ENCODE data around the gene SEC16A.

The SEC16A gene

DNA sequence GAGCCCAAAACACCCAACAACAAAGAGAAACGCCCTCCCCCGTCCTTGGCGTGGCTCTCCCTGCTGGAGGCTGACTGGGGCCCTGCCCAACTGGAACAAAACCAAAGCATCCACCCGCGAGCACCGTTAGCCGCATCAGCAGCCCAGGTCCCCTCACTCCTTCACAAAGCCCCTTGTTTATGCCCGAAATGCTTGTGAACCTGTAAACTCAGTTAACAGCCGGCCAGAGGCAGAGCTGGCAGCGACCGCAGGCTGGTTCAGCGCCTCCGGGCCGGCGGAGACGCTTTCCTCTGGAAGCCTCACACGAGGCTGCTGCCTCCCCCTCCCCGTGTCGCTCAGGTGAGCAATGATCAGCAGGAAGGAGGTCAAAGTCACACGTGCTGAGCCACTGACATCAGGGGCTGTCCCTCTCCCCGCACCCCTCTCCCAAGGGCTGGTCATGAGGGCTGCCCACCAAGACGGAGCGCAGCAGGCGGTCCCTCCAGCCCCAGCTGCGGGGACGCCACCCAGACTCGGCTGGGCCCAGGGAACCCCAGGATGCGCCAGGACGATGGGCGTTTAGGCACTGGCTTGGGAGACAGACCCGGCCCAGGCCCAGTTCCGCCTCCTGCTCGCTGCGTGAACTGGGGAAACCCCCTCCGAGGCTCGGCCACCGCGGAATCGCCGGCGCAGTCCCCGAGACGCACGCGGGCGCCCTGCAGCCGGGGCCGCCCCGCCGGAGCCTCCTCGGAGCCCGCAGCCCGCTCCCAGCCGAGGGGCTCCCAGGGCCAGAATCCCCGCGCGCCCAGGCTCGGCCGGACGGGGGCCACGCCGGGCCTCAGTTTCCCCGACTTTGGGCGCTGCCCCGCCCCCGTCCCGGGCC, 83.4 kb downstream of the SEC16A start:
- no peak for FAIRE-seq

DNA sequence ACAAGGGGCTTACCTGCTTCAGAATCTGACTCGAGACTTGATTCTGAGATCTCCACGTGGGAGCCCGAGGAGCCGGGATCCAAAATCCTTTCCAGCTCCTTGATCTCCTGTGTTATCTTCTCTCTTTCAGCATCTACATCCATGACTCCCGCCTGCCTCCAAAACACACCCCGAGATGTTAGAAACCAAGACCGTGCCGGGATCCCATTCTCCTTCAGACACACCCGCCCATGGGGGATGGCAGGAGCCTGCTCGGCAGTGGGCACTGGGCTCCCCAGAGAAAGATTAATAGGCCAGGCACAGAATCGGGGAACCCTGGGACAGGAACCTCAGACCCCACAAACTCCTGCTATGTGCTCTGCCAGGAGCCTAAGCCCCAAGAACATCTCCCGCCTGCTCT, 84.6 kb downstream of the SEC16A start:
- FAIRE-seq, result no peak

DNA sequence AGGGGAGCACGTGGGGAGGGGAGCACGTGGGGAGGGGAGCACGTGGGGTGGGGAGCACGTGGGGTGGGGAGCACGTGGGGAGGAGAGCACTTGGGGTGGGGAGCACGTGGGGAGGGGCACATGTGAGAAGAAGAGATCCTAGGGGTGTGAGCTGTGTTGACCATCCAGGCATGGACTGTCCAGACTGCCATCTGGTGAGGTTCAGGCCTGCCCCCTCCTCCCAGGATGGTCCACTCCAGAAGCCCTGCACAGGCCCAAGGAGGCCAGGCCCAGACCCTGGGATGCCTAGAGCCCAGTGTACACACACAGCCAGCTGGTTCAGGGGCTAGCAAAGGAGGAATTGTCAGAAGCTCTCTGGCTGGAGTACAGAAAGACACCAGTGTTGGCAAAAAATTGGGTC, 85.2 kb downstream of the SEC16A start:
- no peak for FAIRE-seq

DNA sequence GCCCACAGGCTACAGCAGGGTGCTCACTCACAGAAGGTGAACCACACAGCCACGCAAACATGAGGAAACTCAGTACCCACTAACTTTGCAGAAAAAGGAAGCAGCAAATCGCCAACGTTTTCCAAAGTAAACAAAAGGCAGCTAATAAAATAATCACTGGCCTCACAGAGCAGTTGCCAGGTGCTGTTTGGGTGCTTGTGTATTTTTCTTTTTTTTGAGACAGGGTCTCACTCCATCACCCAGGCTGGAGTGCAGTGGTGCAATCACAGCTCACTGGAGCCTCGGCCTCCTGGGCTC, 86.7 kb downstream of the SEC16A start:
- no peak for FAIRE-seq

DNA sequence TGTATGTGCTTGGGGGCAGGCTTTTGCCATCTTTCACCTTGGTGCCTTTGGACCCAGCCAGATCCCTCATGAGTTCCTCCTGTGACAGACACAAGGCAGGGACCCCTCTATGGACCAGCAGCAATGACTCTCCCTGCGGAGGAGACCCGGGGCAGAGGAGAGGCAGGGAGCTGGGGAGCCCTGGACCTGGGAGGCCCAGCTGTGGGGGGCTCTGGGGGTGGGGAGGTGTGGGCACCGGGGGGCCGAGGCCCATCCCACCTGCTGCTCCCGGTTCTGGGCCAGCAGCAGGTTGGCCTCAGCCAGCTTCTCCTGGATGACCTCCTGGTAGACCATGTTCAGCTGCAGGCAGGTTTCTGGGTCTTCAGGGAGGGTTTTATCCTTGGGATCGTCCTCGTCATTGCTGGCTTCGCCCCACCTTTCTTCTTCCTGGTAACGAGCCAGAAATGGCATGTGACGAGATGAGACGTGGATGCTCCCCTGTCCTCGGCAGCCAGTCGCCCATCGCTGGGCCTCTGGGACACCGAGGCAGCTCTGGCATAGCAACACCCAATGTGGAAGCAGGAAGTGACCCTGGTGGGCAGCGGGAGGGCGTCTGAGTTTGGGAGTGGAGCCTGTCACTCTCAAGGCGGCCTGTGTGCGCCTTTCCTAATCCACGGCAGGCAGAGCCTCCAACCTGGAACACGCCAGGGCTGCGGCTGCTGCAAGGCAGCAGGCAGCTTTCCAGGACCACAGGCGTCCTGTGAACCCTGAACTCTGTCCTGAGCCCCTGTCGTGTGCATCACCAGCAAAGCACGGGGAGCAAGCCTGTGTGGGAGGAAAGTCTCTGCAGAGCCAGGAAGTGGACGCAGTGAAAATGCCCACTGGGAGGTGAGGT, 87.3 kb downstream of the SEC16A start:
- FAIRE-seq, result no peak

DNA sequence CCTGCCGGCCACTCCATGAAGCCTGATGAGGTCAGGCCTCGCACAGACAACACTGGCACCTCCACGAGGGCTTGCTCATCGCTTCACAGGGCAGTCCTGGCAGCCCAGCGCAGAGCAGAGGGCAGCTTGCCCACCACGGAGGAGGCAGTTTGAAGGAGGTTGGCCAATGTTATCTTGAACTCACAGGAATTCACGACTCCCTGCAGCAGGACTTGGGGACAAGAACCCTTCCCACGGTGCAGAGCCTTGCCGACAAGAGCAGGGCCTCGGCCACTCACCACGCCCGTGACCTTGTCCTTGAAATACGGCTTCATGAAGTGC, 87.9 kb downstream of the SEC16A start:
- no peak for FAIRE-seq

DNA sequence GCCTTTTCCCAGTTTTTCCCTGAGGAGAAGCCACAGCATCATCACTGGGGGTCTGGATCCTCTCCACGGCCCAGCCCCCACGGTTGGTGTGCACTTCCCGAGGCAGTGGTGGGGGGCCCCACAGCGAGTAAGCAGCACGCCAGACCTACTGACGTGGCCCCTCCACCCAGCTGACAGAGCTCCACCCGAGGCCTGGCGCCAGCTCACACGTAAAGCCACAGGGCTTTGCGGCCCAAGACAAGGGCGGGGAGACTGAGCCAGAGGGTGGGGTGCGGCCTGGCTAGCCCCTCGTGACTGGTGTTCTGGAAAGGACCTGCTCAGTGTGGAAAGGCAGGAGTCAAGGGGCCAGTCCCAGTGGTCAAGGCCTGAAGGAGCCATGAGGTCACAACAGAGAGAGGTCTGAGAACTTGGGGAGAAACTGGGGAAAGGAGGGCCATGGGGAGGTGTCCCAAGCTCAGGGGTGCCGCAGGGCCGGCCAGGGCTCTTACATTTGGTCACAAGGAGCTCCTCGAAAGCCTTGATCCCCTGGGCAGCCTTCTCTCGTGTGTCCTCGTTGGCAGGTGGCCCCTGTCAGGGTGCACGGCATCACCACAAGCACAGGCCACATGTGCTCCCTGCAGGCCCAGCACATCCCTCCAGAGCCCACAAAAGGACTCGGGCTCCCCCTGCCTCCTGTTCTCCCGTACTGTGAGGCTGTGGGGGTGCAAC, 88.4 kb downstream of the SEC16A start:
- no peak for FAIRE-seq

DNA sequence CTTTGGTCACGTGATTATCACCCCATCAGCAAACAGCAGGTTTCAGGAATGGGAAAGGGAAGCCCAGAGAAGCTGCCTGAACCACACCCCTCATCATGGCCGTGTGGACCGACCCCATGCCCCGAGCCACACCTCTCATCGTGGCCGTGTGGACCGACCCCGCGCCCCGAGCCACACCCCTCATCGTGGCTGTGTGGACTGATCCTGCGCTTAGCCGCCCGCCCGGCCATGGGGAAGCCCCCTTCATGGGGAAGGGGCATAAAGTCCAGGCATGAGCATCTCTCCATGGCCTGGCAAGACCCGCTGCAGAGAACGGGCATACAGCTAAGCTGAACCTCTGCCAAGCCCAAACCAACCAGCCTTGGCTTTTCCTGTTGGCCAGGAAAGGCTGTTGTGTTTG, 89.3 kb downstream of the SEC16A start:
- FAIRE-seq, result no peak

DNA sequence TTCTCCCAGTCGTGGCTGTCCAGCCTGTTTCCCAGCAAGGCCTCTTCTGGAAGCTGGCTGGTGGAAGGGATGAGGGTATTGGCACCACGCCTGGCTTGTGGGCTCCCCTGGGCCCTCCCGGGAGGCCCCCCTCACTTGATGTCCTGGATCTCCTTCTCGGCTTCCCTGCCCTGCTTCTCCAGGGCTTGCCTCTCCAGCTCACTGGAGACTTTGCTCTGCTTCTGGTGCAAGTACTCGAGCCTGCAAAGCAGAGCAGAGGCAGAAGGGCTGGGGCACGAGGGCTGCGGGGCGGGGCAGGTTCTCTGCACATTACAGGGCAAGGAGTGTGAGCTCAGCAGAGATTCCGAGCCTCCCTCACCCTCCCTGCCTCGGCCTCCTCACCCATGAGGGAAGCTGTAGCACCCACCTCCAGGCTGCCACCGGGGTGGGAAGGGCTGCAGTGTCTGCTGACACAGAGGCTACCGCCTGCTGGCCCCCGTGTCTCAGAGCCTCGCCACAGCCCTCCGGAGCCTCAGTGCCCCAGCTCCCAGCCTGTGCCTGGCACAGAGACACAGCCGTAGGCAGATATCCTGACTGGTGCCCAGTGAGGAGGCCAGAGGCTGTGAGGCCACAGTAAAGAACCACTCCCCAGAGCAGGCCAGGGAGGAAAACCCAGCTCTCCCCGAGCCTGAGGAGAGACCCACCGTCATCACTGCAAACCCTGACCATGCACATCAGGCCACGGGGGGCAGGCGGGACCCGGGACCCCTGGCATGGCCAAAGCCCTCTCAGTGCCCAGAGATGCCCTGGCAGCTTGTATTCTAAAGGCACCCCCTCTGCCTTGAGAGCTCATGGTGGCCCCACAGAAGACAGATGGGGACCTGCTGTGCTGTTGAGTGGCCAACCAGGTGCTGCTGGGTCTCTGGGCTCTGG, 90.0 kb downstream of the SEC16A start:
- no peak for FAIRE-seq

DNA sequence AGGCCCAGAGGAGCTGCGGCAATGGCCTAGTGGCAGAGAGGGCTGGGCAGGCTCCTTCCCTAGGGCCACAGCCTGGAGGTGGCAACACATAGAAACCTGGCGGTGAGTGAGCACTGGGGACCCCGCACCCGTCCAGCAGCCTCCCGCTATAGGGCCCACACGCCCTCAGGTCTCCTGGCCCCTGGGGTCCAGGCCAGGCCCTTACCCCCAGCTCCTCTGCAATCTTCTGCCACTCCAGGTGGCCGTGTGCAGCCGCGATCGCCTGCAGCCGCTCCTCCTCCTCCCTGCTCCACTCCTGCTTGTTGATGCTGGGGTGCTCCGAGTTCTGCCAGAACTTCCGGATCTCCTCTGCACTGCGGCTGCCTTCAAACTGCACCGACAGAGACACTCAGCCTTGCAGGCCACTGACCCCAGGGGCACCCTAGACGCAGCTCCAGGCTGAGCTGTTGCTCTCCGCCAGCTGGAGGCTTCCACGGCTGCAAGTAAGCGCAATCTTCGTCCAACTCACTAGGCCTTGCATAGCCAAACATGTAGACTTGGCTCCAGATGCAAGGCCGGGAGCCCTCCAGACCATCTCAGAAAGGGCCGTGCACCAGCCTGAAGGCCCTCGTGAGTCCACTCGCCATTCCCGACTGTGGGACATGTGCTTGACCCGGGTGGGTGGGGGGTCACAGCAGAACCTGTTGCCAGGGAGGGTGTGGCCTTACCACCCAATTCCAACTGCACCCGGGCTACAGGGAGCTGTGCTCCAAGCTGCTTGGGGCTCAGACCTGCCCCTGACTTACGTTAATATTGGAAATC, 90.9 kb downstream of the SEC16A start:
- FAIRE-seq, result no peak
